Inflammatory macrophage treated with lipopolysaccharide for 1 hour (primary cell): ENCODE results near the gene MSN.
"Not testable (repeated sequence)": the region's sequence is repeated elsewhere in the genome, so short reads cannot be mapped to it uniquely, and the experiment has no call there.

Experiments
- DNase-seq, 2 donors: peaks; one replicate each; pipeline ENCODE4 v3.0.0-alpha.2; 2020 to 2022

The MSN gene

DNA sequence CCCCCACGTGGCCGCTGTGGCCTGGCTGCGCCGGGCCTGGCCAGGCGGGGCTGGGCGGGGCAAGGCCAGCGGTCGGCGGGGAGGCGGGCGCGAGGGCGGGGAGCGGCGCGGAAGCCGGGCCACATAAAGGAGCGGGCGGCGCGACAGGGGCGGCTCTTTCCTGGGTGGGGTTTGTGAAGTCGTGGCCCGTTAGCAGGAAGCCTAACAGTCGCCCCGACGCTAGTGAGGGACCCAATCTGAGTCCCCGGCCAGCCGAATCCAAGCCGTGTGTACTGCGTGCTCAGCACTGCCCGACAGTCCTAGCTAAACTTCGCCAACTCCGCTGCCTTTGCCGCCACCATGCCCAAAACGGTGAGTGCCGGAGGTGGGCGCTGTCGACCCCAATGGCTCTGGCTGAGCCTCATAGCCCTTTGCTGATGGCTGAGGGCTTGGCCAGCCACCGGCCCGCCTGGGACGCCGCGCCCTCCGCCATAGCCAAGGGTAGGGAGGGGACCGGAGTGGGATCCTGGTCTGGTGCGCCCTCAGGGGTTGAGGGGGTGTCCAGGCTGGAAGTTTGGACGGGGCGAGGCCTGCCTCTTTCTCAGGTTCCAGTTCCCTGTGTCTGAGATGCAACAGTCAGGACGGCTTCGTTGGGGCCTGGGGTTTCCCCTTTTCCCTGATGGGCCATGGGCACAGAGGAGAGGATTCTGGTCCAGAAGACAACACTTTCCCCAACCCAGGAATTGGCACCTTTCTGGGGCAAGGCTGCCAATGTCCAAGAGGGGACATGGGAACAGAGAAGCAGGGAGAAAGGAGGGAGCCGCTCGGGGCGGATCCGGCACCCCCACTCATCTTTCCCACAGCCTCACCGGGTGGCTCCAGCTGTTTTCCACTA lies at the start of gene MSN:
MSN (plus strand) TSS at position 152 of the 874 bp plus-strand sequence; CDS start at position 340, 188 bp downstream.
- peak; percentile 62 to 74 for DNase-seq

DNA sequence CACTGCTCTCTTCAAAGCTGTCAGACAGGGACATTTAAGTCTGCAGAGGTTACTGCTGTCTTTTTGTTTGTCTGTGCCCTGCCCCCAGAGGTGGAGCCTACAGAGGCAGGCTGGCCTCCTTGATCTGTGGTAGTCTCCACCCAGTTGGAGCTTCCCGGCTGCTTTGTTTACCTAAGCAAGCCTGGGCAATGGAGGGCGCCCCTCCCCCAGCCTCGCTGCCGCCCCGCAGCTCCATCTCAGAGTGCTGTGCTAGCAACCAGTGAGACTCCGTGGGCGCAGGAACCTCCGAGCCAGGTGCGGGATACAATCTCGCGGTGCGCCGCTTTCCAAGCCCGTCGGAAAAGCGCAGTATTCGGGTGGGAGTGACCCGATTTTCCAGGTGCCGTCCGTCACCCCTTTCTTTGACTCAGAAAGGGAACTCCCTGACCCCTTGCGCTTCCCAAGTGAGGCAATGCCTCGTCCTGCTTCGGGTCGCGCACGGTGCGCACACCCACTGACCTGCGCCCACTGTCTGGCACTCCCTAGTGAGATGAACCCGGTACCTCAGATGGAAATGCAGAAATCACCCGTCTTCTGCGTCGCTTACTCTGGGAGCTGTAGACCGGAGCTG lies 47.3 kb upstream of the MSN start:
- DNase-seq, result not testable (repeated sequence)

DNA sequence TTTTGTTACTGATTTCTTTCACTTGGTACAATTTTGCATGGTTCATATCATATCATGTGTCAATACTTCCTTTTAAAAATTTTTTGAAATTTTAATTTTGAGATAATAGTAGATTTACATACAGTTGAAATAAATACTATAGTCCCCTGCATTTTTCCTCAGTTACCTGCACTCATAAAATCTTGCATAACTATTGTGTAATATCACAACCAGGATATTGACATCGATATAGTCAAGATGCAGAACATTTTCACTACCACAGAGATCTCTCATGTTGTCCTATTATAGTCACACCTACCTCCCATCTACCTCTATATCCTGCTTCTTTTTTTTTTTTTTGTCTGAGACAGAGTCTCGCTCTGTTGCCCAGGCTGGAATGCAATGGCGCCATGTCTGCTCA lies 36.7 kb upstream of the MSN start:
- no peak for DNase-seq

DNA sequence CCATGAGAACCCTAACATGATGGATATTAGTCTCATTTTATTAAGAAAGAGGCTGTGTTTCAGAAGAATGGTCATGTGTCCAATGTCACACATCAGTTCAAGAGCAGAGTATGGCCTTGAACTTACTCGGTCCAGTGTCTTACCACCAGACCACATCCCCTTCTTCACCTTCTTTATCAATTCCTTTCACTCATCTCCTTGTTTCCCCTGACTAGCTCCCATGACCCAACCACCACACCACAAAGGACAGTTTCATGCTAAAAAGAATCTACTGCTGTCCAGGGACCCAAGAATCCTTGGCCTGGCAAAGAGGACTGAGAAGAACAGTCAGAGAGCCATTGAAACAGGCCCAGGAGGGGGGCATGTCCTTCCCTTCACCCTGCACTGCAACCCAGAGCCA lies 33.6 kb upstream of the MSN start:
- DNase-seq, result no peak

DNA sequence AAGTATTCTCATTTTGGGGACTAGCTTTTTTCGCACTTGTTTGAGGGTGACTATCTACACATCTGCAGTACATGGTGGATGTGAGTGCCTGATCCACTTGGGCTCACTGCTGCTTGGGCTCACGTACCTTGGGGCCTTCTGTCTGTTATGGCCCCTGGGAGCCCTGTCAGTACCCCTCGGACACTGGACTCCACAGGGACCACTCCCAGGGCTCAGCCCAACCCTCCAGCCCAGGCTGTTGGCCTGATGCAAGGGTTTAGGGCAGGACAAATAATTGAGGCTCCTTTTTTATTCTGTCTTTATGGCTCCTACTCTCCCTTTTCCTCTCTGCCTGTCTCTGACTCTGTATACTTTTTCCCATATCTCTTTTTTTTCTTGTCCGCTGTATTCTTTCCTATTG lies 32.7 kb upstream of the MSN start:
- no peak for DNase-seq

DNA sequence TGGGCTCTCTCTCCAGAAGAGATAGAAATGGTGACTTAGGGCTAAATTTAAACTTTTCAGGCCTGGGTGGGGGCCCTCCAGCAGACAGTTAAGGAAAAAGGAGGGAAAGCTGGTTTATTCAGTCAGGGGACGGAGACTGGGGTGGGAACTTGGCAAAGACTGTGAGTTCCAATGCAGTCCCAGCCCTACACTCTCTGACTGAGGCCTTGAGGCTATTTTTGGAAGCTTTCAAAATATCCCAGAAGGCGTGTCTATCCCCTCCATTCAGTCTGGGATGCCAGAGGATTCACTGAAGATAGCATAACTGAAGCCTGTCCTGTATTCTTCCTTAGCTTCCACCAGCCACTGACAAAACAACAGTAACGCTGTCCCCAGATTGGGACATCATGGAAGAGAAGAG lies 32.1 kb upstream of the MSN start:
- DNase-seq, result no peak

DNA sequence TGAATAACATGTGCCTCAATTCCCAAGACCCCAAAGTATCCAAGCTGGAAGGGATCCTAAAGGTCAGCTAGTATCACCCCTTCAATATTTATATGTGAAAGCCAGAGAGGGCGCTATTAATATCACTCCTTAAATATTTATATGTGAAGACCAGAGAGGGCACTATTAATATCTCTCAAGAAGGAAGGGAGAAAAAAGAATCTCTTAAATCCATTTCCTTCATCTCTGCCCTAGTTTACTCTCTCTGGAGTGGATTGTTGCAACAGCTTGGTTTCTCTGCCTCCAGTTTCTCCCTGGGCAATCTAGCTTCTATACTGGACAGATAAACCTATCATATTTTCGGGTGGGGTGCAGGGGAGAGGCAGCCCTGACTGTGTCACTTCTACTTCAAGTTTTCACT lies 31.6 kb upstream of the MSN start:
- DNase-seq, result no peak

DNA sequence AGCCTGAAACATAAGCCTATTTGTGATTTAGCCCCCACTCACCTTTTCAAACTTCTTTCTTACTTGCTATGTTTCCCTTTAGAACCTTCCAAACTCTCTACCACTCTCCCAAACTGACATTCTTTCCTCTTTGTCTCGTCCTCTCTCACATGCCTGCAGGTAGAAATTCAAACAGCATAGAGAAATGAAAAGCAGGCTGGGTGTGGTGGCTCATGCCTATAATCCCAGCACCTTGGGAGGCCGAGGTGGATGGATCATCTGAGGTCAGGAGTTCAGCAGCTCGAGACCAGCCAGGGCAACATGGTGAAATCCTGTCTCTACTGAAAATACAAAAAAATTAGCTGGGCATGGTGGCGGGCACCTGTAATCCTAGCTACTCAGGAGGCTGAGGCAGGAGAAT lies 31.2 kb upstream of the MSN start:
- DNase-seq, result not testable (repeated sequence)

DNA sequence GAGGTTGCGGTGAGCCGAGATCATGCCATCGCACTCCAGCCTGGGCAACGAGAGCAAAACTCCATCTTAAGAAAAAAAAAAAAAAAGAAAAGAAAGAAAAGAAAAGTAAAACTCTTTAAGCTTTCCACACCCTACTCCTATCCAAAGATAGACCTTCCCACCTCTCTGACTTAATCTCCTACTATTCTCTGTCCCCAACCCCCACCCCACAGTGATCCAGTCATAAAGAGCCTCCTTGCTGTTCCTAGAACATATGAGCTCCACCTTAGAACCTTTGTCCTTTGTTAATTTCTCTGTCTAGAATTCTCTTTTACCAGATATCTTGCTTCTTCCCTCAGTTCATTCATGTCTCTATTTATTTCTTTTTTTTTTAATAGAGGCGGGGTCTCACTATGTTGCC lies 30.1 kb upstream of the MSN start:
- no peak for DNase-seq

DNA sequence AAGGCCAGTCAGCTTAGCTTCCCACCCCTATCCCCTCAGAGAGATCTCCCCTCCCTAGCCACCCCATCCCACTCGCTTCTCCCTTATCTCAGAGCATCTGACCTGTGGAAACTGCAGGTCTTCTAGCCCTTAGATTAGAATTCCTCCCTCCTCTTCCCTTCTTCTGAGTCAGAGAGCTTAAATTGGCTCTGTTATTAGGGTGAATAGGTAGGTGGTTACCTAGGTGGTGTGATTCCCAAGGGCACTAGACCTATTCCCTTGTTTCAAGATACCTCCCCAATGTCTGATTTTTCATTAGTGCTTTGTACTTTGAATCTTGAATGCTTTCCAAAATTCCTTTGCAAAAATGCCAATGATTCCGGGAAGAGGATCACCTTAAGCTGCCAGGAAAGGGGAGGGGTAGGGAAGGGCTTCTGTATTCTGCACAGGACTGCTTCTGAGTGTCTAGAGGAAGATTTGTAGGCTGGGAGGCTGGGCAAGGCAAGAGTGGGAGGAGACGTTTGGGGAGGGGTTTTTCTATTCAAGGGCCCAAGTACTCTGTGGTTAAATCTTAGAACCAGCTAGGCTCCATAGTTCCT lies 24.5 kb upstream of the MSN start:
- DNase-seq, result no peak

DNA sequence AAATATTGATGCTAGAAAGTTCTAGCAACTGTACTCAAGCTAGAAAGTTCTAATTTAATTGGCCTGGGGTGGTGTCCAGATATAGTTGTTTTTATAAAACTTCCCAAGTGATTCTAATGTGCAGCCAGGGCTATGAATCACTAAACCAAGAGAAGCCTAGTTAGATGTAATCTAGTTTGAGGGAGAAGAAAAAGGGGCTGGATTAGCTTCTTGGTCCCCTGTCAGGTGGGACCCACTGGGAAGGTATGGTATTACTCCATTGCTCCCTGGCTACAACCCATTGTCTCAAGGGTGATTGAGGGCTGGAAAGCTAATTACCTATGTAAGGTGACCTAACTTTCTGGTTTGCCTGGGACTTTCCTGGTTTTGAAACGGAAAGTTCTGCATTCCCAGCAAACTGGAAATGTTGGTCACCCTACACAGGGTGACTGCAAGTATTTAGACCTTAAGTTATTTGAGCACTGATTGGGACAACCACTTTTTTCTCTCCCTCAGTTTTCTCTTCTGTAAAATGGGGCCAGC lies 23.9 kb upstream of the MSN start:
- DNase-seq, result peak in 1 of 2 donors; percentile 45

DNA sequence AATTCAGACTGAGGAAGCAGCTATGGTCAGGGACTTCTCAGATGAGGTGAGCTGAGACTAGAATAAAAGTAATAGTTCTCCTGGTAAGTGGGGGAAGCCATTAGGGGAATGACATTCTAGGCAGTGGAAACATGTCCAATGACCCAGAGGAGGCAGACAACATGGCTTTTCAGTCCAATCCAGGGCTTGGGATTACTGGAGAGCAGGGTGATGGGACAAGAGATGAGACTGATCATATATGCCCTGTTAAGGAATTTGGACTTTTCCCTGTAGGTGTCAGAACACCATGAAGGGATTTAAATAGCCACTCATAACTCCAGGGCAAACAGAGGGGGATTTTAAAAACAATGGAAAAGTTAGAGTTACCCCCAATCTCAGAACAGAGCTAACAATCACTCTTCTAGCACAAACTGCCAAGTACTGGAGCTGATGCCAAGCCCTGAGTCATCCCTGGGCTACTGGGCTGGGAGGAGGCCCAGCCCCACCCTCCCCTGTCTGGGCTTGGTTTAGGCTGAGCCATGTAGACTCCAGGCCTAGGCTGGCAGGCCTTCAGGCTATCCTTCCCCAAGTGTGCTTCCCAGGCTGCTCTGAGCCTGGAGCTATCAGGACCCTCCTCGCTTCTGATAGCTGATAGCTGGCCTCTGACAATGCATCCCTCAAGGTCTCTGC lies 22.7 kb upstream of the MSN start:
- peak in 1 of 2 donors; percentile 20 for DNase-seq

DNA sequence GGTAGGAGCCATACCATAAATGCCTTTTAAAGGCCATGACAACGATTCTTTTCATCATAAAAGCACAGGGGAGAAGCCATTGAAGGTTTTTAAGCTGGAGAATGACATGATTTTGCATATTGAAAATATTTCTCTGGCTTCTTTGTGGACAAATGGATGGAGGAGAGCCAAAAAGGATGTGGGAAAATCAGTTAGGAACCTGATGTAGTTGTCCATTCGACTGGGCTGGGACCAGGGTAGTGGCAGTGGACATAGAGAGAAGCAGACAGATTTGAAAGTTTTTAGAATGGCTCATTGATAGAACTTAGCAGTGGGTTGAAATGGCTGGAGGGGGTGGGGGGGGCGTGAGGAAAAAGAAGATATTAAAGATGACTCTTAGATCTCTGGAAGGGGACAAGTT lies 19.7 kb upstream of the MSN start:
- no peak for DNase-seq

DNA sequence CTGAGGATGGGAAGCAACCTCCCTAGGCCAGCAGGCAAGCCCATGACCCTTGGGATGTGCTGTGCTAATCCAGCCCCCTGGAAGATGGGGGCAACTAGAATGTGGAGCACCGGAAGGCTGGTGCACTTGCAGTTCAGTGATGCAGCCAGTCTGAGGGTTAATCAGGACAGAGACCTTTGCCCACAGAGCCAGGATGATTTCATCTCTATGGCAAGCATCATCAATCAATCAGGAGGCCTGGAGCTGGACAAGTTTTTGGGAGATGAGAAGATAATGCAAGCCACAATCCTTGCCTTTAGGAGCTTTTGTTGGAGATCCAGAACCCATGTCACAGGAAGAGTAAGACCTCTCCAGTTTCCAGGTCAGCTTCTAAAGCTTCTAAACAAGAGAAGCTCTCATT lies 15.4 kb upstream of the MSN start:
- no peak for DNase-seq

DNA sequence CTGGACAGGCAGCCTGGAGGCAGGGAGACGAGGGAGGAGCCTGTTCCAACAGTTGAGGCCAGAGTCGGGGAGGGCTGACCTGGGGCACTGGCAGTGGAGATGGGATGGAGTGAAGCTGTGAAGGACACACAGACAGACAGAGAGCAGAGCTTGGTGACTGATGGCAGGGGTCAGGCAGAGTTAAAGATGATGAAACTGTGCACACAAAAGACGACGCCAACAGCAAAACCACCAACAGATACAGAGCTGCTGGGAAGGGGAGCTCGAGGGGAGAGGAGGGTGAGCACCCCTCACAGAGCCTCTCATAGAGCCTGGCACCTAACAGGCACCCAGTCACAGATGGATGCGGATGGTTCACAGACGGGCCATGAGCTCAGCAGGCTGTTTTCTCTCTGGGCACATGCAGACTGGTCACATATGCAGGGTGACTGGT lies 10.4 kb upstream of the MSN start:
- DNase-seq, result not testable (repeated sequence)

DNA sequence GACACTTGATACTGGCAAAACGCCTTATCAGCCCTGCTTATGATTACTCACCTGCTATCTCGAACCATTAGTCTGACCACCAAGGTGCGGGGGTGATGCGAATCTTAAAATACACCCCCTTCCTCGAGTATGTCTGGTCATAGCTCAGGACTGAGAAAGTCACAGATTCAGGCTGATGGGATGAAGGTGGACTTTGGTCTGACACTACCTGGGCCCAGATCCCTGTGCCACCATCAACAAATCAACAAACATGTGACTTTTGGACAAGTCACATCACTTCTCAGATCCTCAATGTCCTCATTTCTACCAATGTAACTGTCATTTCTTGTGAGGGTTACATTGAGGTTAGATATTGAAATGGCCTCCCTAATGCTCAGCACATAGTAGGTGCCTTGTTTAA lies 9.8 kb upstream of the MSN start:
- no peak for DNase-seq

DNA sequence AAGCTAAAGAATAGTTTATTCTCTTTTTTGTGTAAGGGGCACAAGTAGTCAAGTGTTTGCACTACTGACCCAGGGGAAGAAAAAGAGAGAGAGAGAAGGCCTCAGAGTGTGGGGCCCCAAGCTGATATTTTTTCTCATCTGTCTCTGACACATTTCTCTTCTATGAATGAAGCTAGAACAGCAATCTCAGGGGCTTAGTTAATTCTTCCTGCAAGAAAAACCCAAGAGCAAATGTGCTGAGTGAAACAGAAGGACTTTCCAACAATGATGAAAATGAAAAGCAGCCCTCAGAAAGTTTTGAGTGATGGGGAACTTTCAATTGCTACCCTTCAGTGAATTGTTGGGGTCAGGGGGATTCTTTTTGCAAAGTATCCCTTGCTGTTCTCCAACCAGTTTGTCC lies 9.2 kb upstream of the MSN start:
- DNase-seq, result no peak

DNA sequence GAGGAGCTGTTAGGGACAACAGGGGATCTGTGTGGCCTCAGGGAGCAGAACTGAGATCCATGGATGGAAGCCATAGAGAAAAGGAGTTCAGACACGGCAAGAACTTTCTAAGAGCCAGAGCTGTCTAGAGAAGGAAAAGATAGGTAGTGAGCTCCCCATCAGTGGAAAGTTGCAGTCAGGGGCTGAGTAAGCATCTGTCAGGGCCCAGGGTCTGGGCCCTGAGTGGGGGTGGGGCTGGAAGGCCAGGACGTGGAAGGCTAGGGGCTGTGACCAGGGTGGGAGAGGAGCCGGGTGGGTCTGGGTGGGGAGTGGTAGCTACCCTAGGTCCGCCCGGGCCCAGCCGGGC lies 324 bp upstream of the MSN start:
- DNase-seq, result no peak

DNA sequence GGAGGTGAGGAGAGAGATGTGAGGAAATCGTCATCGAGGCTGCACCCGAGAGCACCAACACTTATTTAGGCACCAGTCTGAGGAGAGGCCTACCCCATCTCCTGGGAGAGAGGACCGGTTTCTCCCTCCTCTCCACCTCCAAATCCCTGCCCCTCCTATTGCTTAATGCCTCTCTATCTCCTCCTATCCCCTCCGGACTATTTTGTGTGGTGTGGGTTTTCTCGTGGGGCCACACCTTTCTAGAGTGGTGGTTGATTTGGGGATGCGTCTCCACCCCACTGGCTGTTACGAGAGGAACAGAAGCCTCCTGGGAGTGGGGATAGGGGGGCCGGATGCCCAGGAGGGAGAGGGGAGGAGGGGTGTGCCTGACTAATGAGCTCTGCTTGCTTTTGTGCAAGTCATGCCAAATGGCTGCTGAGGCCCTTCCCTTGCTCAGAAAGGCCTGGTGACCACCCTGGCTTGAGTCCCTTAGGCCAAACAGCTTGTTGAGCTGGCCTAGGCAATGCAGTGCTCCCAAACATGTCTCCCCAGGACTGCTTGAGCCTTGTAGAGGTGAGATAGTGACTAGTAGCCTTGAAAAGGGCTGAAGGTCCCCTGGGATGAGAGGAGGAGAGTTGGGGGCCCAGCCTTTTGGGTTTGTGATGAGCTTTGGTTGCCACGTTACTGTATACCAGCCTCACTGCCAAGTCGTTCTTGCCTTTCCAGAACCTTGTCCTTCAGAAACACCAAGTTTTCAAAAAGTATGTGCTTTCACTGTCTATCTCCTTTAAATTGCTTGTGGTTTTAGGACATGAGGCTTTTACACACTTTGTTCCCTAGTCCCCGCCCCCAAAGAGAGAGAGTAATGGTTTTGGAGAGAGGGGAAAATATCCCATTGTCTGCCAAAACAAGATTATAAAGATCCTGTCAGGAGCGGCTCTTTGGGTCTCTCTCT lies 1.2 kb downstream of the MSN start:
- DNase-seq, result no peak

DNA sequence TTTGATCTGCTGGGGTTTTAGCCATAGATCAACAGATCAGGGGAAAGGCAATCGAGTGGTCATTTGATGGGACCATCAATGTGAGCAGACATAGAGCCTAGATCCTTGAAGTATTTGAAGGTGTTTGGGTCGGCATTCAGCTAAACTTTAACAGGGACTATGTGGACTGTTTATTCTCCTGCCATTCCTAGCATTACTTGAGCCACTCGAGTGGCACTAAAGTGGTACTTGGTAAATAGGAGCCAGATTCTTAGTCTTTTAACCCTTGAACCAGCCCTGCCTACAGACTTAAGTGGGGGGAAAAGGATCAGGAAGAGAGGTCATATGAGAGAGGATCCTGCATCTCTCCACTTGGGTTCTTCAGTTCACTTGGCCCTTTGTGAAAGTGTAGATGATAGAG lies 3.8 kb downstream of the MSN start:
- DNase-seq, result no peak

DNA sequence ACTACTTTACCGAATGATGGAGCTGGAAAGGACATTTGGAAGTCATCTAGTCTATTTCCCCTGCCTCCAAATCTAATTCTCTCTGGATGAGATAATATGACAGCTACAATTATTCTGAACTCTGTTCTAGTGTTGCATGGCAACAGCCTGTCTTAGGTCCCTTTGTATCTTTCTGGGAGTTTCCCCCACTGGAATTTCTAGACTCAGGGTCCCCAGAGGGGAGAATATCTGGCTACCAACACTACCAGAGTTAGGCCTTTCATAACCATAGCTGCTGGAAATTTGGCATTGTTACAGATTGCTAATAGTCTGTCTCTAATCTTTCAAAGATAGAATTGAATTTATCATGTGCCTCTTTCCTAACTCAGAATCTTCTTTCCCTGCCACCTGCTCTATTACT lies 4.5 kb downstream of the MSN start:
- DNase-seq, result no peak

DNA sequence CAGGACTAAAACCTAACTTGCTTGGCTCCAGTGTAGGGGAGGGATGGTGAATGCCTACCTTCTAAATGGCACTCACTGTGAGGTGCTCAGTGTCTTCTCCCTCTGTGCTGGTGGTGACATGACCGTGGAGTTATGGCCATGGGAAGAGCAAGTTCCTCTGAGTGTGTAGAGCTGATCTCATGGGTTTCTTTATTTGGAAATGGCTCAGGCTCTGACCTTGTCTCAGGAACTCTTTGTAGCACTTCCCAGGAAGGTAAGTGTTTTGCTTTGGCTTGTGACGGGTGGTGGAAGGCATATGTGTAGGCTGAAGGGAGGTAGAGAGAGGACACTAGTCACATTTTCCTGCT lies 6.4 kb downstream of the MSN start:
- no peak for DNase-seq
